Activated T-cell treated with anti-CD3 and anti-CD28 coated beads, Interleukin-2, amount 50 U/mL, for 24 hours (primary cell): ENCODE data around the gene DHX38.

ENCODE experiments used
- DNase-seq: peaks from one replicate; pipeline ENCODE4 v3.0.0-alpha.2; 2020
- H3K27ac Mint-ChIP-seq: 2 replicates; pipeline ENCODE4 v1.8.0; 2020; ENCODE audit warnings: mild to moderate bottlenecking, mixed read lengths
- H3K27me3 Mint-ChIP-seq: 2 replicates; pipeline ENCODE4 v1.8.0; 2020; ENCODE audit warnings: mixed read lengths
- H3K36me3 Mint-ChIP-seq: 2 replicates; pipeline ENCODE4 v1.8.0; 2020; ENCODE audit warnings: low read depth, mixed read lengths
- H3K4me1 Mint-ChIP-seq: 2 replicates; pipeline ENCODE4 v1.8.0; 2020; ENCODE audit warnings: low read depth, mixed read lengths
- H3K4me3 Mint-ChIP-seq: 2 replicates; pipeline ENCODE4 v1.8.0; 2020; ENCODE audit warnings: mild to moderate bottlenecking, moderate library complexity, mixed read lengths
- H3K9me3 Mint-ChIP-seq: 2 replicates; pipeline ENCODE4 v1.8.0; 2020; ENCODE audit warnings: mixed read lengths

Gene DHX38

DNA sequence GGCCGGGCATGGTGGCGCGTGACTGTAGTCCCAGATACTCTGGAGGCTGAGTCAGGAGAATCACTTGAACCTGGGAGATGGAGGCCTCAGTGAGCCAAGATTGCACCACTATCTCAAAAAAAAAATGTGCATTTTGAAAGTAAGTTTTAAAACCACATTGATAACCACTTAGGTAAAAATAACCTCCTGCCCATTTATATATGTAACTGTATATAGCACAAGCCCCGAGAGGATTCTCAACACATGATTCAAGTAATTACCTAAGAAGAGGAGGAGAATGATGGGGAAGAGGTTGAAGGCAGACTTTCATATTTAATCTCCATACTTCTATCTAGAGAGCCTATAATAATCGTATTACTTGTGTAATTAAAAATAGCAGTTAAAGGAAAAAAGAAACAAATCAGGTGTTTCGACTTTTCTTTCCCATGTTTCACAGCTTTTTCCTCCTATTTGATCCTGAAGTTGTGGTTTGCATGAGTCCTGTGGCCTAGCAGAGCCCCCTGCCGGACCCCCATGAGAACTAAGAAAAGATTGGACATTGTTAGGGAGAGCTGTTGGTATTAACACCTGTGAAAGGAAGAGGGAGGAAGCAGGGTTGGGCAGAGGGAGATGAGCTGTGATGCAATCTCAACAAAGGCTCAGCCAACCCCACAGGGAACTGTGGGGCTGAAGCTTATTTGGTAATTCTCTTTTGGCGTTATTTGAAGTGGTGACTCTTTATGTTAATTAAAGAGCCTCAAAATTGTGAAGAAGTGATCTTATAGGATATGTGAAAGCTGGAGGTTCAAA lies 56.2 kb downstream of the DHX38 start:
- Mint-ChIP-seq H3K27ac (no peak overlapping the region), H3K4me1 (no peaks in the 10 kb centered on the region), H3K27me3 (no peaks in the 10 kb centered on the region), H3K4me3 (no peak overlapping the region), H3K36me3 (no peaks in the 10 kb centered on the region), H3K9me3 (peaks cover 2% of the 10 kb centered on the region)
- DNase-seq = no peak

DNA sequence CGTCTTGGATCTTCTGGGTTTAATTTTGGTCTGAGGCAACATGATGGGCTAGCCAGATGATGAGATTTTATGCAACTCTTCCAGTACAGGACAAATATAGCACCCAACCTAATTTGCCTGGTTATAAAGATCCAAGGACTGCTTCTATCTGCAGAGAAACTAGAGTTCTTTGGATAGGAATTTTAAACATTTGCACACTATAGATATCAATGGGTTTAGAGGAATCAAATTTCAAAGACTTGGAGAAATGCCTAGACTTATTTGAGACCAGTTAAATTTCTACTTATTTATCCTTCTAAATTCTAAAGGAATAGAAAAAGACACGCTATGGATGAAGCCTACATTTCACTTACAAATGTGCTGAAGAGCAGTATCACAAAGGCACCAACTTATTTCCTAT lies 65.7 kb downstream of the DHX38 start:
- H3K4me1 Mint-ChIP-seq = no peaks in the 10 kb centered on the region
- H3K4me3 Mint-ChIP-seq = no peak overlapping the region
- peaks cover 9% of the 10 kb centered on the region for H3K27me3 Mint-ChIP-seq
- no peak overlapping the region for H3K27ac Mint-ChIP-seq
- no peak for DNase-seq
- H3K9me3 Mint-ChIP-seq = no peaks in the 10 kb centered on the region
- no peaks in the 10 kb centered on the region for H3K36me3 Mint-ChIP-seq

DNA sequence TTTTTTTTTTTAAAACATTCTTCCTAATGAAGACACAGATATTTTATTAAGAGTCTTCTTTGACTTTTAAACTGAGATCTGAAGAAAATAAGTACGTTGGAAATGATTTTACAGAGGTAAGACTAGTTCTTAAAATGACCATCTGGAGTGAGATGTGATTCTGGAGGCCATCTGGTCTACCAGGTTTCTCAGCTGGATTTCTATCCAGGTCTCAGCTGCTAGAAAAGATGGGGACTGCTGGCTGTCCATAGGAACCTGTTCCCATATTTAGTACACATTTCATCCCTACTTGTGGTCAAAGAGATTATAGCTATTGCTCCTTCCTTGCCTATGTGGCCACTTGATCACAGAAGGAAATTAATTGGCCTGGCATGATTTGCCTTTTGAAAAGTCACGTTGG lies 66.2 kb downstream of the DHX38 start:
- Mint-ChIP-seq H3K27ac (no peak overlapping the region), H3K4me3 (no peak overlapping the region), H3K36me3 (no peaks in the 10 kb centered on the region), H3K4me1 (no peaks in the 10 kb centered on the region), H3K9me3 (no peaks in the 10 kb centered on the region), H3K27me3 (peaks cover 11% of the 10 kb centered on the region)
- DNase-seq = no peak

GRCh38 chr16:72162105-72162692 lies 68.6 kb downstream of the DHX38 start:
- H3K4me1 Mint-ChIP-seq = no peaks in the 10 kb centered on the region
- H3K9me3 Mint-ChIP-seq = no peaks in the 10 kb centered on the region
- no peak overlapping the region for H3K27ac Mint-ChIP-seq
- peaks cover 14% of the 10 kb centered on the region for H3K27me3 Mint-ChIP-seq
- no peak for DNase-seq
- no peaks in the 10 kb centered on the region for H3K36me3 Mint-ChIP-seq
- no peak overlapping the region for H3K4me3 Mint-ChIP-seq
